Erythroblast (primary cell): Measurements from ENCODE around the gene TINCR.

ENCODE experiments used
- GATA1 ChIP-seq: IDR thresholded peaks from 2 replicates; pipeline ENCODE4 v1.6.1; 2011; ENCODE audit warnings: low read depth, mild to moderate bottlenecking, control low read depth, low read length, moderate library complexity
- POLR2A ChIP-seq: IDR thresholded peaks from 2 replicates; pipeline ENCODE4 v1.6.1; 2011; ENCODE audit warnings: mild to moderate bottlenecking, low read length

DNA sequence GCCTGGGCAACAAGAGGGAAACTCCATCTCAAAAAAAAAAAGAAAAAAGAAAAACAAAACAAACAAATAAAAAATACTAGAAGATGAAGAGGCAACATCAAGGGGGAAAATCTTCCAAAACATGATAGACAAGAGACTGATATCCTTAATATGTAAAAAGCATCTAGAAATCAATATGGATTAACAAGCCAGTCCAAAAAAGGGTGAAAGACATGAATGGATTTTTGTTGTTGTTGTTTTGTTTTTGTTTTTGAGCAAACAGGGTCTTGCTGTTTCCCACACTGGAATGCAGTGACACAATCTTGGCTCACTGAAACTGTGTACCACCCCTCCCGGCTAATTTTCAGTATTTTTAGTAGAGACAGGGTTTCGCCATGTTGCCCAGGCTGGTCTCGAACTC, 4.0 kb upstream of the TINCR start:
- no peak for TF ChIP-seq POLR2A
- TF ChIP-seq GATA1: no peak
